CD4-positive, alpha-beta T cell treated with Interleukin-4 for 4 hours (primary cell): ENCODE data around the gene AFG1L.
"Not testable (repeated sequence)": the region's sequence is repeated elsewhere in the genome, so short reads cannot be mapped to it uniquely, and the experiment has no call there.

Source experiments
- DNase-seq: peaks from one replicate; pipeline ENCODE4 v3.0.0-alpha.2; 2020

AFG1L gene

DNA sequence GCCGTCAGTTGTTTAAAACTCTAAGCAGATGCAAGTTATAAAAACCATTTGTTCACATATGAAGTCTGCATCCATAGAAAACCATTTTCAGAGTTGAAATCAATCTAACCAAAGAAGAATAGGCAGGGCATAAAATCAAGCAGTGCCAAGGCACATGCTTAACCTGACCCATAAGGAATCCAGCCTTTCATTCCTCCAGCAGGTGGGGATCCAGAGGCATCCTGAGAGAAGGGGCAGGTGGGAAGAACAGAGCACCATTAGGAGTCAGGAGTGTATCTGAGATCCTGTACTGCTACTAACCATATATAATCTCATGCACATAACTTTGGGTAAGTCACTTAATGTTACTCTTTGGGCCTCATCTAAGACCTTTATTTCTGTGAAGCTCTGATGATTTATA lies 236.5 kb downstream of the AFG1L start:
- no peak for DNase-seq

DNA sequence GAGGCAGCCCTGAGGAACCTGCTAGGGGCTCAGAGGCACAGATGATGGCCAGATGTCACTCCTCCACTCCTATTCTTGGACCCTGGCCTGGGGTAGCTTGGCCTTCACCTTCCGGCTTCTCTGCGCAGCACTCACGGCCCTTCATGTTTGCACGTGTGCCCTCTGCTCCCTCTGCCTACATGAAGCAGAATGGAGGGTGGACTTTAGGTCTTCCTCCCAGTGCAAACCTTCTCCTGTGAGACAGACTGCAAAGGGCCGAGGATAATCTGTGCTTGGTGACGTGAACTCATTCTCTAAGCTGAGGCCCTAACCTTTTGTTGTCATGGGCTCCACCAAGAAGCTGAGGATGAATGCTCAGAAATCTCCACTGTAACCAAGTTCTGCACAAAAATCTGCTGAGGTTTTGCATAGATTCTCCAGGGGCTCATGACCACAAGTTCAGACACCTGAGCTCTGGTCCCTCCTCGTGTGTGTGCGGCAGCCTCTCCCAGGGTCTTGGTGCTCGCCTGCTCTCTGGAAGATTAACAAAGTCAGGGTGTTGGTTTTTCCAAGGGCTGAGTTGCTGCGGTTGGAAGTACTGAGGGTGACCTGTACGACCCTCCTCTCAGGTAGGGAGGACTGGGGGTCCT lies 240.4 kb downstream of the AFG1L start:
- DNase-seq, result no peak

DNA sequence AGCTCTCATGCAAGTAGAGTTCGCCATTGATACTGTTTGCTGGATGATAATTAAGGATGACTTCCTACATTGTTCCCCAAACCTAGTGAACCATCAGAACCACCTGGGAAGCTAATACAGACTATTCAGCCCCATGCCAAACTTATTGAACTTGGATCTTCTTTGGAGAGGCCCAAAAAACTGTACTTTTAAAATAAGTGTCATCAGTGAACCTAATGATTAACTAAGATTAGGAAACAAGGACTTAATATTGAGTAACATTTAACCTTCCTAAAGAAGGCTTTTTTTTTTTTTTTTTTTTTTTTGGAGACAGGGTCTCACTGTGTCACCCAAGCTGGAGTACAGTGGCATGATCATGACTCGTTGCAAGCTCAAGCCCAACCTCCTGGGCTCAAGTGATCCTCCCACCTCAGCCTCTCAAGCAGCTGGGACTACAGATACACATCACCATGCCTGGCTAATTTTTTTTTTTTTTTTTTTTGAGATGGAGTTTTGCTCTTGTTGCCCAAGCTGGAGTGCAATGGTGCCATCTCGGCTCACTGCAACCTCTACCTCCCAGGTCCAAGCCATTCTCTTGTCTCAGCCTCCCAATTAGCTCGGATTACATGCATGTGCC lies 241.2 kb downstream of the AFG1L start:
- DNase-seq, result not testable (repeated sequence)

GRCh38 chr6:108541843-108542759 lies 247.2 kb downstream of the AFG1L start:
- DNase-seq, result peak; percentile 74

- DNase-seq, result no peak
Measured at GRCh38 chr6:108543175-108543940, 248.5 kb downstream of the AFG1L start.

GRCh38 chr6:108544606-108545005 lies 249.8 kb downstream of the AFG1L start:
- no peak for DNase-seq

DNA sequence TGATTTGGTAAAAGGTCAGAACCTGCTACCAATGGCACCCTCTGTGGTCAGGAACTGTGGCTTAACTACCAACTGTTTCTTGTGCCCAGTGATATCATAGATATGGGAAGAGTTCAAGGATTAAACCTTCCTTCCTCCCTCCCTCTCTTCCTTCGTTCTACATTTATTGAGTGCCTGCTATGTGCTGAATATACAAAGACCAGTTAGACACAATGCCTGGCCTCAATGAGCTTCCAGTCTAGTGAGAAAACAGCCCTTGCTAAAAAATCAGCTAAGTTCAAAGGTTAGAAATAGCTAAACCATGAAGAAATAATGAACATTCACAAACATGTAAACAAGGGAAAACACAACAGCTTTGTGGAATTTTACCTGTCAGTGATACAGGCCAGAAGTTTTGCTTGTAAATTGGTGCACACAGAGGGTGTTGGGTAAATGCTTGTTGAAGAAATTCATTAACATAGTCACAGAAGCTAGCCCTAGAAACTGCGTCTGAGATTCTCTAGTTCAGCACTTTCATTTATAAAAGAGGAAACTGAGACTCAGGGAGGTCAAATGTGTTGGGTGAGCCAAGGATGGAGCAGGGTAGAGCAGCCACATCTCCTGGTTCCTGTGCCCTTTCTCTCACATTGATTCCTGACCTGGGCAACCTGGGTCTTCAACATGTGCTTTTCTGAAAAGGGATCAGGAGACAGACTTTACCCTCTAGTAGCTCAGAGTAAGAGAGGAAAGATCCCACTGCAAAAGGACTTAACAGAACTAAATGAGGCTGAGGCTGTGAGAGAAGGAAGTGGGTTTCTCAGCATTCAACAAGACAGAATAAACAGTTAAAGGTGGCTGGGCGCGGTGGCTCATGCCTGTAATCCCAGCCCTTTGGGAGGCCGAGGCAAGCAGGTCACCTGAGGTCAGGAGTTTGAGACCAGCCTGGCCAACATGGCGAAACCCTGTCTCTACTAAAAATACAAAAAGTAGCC lies 251.5 kb downstream of the AFG1L start:
- DNase-seq, result no peak

- DNase-seq, result no peak
Measured at GRCh38 chr6:108549241-108549640, 254.4 kb downstream of the AFG1L start.

- no peak for DNase-seq
Measured at GRCh38 chr6:108549741-108550140, 254.9 kb downstream of the AFG1L start.

- DNase-seq, result no peak
Measured at GRCh38 chr6:108550256-108550655, 255.4 kb downstream of the AFG1L start.

- no peak for DNase-seq
Measured at GRCh38 chr6:108555399-108556052, 260.7 kb downstream of the AFG1L start.

GRCh38 chr6:108556250-108556649 lies 261.4 kb downstream of the AFG1L start:
- no peak for DNase-seq

GRCh38 chr6:108556866-108557493 lies 262.1 kb downstream of the AFG1L start:
- DNase-seq, result no peak

- DNase-seq, result peak; percentile 85
Measured at GRCh38 chr6:108557494-108558371, 262.9 kb downstream of the AFG1L start.

GRCh38 chr6:108558372-108559096 lies 263.7 kb downstream of the AFG1L start:
- peak; percentile 99 for DNase-seq

GRCh38 chr6:108559097-108559883 lies 264.4 kb downstream of the AFG1L start:
- peak; percentile 93 for DNase-seq

GRCh38 chr6:108559884-108560462 lies 265.1 kb downstream of the AFG1L start:
- DNase-seq, result no peak
